ENCODE measurements around the gene ADGRL1. TPM values are rescaled to one million over a fixed set of nuclear protein-coding genes. Genes with fewer than 3 reads are reported as not detected.

ADGRL1 gene
- total RNA-seq, 2 donors from 2014 or later: 15.4 to 15.7 TPM

- Histone ChIP-seq H3K4me1 (ENCODE audit: control insufficient read depth in 1 of 2, low read depth in 2 of 2) (peaks cover 57 to 80% of the 10 kb centered on the region in 2 donors), H3K36me3 (no peaks in the 10 kb centered on the region), H3K27me3 (replicated peaks; ENCODE audit: insufficient read depth) (no peaks in the 10 kb centered on the region), H3K4me3 (no peak overlapping the region), H3K9me3 (no peaks in the 10 kb centered on the region), H3K27ac (peak overlapping the region; percentile 90 to 94)
- TF ChIP-seq CTCF (IDR thresholded peaks at IDR 0.05): no peak
- ATAC-seq (ENCODE audit: insufficient number of reproducible peaks, low FRiP score, low read depth): no peak
- DNase-seq (ENCODE audit: low spot score): no peak
These were observed 91.5 kb downstream of the ADGRL1 start for GRCh38 chr19:14114439-14114838.

- Histone ChIP-seq H3K27me3 (replicated peaks; ENCODE audit: insufficient read depth) (no peaks in the 10 kb centered on the region), H3K27ac (peak overlapping the region; percentile 90 to 94), H3K4me1 (ENCODE audit: control insufficient read depth in 1 of 2, low read depth in 2 of 2) (peaks cover 52 to 80% of the 10 kb centered on the region in 2 donors), H3K9me3 (no peaks in the 10 kb centered on the region), H3K4me3 (peak overlapping the region; percentile 58), H3K36me3 (no peaks in the 10 kb centered on the region)
- DNase-seq (ENCODE audit: low spot score) (no peak), ATAC-seq (ENCODE audit: insufficient number of reproducible peaks, low FRiP score, low read depth) (no peak)
- TF ChIP-seq CTCF (IDR thresholded peaks at IDR 0.05): no peak
These were observed 92.1 kb downstream of the ADGRL1 start for GRCh38 chr19:14113762-14114414.

DNA sequence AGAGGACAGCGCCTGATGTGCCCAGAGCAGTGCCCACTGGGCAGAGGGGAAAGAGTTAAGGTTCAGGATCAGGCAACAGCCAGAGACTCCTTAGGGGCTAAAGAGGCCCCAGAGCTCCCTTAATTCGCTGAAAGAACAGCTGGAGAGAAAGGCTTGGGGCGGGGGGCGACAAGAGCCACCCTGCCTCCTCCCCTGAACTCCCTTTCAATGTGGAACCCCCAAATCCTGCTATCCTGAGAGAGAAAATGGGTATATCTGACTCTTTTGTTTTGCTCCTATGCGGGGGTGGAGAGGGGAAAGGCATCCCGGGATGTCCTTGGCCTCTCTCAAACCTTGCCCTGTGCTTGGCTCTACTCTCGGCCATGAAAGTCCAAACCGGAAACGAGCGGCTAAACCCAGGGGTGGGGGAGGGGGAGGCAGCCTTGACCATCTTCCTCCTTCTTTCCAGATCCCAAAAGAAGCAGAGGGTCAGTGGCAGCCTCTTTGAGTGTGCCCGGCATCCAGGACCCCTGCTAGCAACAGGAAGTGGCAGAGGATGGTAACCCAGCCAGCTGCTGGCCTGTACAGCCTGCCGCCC is 93.1 kb downstream of the ADGRL1 start:
- TF ChIP-seq CTCF (IDR thresholded peaks at IDR 0.05): no peak
- Histone ChIP-seq H3K36me3 (no peaks in the 10 kb centered on the region), H3K27me3 (replicated peaks; ENCODE audit: insufficient read depth) (no peaks in the 10 kb centered on the region), H3K4me1 (ENCODE audit: control insufficient read depth in 1 of 2, low read depth in 2 of 2) (peaks cover 55 to 84% of the 10 kb centered on the region in 2 donors), H3K27ac (peak overlapping the region; percentile 90 to 94), H3K4me3 (peak overlapping the region; percentile 58), H3K9me3 (no peaks in the 10 kb centered on the region)
- no peak for DNase-seq (ENCODE audit: low spot score)
- ATAC-seq (ENCODE audit: insufficient number of reproducible peaks, low FRiP score, low read depth): no peak

GRCh38 chr19:14112051-14112808 is 93.7 kb downstream of the ADGRL1 start:
- Histone ChIP-seq H3K4me1 (ENCODE audit: control insufficient read depth in 1 of 2, low read depth in 2 of 2) (peaks cover 59 to 90% of the 10 kb centered on the region in 2 donors), H3K4me3 (peak overlapping the region; percentile 58), H3K9me3 (no peaks in the 10 kb centered on the region), H3K27ac (peak overlapping the region; percentile 90 to 94), H3K36me3 (no peaks in the 10 kb centered on the region), H3K27me3 (replicated peaks; ENCODE audit: insufficient read depth) (no peaks in the 10 kb centered on the region)
- DNase-seq (ENCODE audit: low spot score) (no peak), ATAC-seq (ENCODE audit: insufficient number of reproducible peaks, low FRiP score, low read depth) (no peak)
- no peak for TF ChIP-seq CTCF (IDR thresholded peaks at IDR 0.05)

- H3K27ac ChIP-seq: peak overlapping the region; percentile 20 to 94
- ATAC-seq (ENCODE audit: insufficient number of reproducible peaks, low FRiP score, low read depth): no peak
- peaks cover 58 to 96% of the 10 kb centered on the region in 2 donors for H3K4me1 ChIP-seq (ENCODE audit: control insufficient read depth in 1 of 2, low read depth in 2 of 2)
These were observed 94.5 kb downstream of the ADGRL1 start for GRCh38 chr19:14111486-14111885.

More at GRCh38 chr19:14111486-14111885, 94.5 kb downstream of the ADGRL1 start:
- Histone ChIP-seq H3K27me3 (replicated peaks; ENCODE audit: insufficient read depth) (no peaks in the 10 kb centered on the region), H3K36me3 (no peaks in the 10 kb centered on the region), H3K9me3 (no peaks in the 10 kb centered on the region), H3K4me3 (no peak overlapping the region)
- TF ChIP-seq CTCF (IDR thresholded peaks at IDR 0.05): no peak
- no peak for DNase-seq (ENCODE audit: low spot score)
